ENCODE data around the gene CLECL1.
A peak's percentile ranks its signal among the peaks of the same experiment; 100 is the strongest.

CLECL1 gene

GRCh38 chr12:9732921-9733461, at the start of gene CLECL1:
Gene CLECL1, minus strand, starts transcription at chr12:9733097.
- DNase-seq (ENCODE audit: low spot score), result no peak

GRCh38 chr12:9781360-9781759, 48.5 kb upstream of the CLECL1 start:
- DNase-seq (ENCODE audit: low spot score), result no peak

DNA sequence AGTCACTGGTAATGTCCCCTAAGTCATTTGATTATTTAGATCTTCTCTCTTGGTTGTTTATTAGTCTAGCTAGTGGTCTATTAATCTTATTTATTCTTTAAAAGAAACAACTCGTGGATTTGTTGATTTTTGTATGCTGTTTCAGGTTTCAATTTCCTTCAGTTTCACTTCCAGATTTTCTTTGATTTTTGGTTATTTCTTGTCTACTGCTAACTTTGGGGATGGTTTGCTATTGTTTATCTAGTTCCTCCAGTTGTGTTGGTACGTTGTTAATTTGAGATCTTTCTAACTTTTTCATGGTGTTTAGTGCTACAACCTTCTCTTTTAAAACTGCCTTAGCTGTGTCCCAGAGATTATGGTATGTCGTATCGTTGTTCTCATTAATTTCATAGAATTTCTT, 46.3 kb upstream of the CLECL1 start:
- DNase-seq (ENCODE audit: low spot score), result no peak

DNA sequence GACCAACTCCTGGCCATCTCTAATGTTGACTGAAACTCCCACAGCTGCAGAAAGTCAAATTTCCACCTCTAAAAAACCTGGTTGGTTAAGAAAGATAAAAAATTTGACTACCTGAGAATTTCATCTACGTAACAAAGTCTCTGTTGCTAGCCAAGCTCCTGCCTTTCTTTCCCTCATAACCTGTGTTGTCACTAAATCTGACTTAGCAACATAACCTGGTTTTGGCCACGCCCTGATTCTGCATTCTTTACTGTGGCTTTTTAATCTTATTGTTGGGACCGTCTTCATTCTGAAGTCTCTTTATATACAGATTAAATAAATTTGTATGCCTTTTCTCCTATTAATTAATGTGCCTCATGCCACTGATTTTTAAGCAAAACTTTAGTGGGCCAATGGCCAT, 43.9 kb upstream of the CLECL1 start:
- no peak for DNase-seq (ENCODE audit: low spot score)

- DNase-seq (ENCODE audit: low spot score), result no peak
These were observed 40.5 kb upstream of the CLECL1 start for GRCh38 chr12:9773216-9773877.

GRCh38 chr12:9763025-9763424, 30.1 kb upstream of the CLECL1 start:
- no peak for DNase-seq (ENCODE audit: low spot score)

- no peak for DNase-seq (ENCODE audit: low spot score)
These were observed 29.5 kb upstream of the CLECL1 start for GRCh38 chr12:9762369-9762768.

DNA sequence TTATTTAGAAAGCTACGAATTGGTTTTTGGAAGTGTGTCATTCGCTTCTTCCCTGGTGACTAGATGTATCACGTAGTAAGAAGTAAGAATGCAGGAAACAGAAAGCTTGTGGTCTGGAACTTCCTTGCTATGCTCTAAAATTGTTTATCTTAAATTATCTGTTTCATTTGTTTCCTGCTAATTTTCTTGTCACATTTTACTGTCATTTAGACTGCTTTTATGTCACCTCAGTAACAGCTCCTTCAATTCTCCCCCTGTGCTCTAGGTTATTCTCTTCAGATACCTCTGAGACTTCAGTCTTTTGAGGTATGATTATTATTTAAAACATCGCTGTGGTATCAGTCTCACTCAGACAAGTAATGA, 28.5 kb upstream of the CLECL1 start:
- DNase-seq (ENCODE audit: low spot score), result no peak

GRCh38 chr12:9760699-9761418, 28.0 kb upstream of the CLECL1 start, which contains the start of gene CD69:
Gene CD69, minus strand, starts transcription at chr12:9760901. Its CDS starts 81 bp downstream, at chr12:9760820.
- peak; percentile 33 for DNase-seq (ENCODE audit: low spot score)

- DNase-seq (ENCODE audit: low spot score), result no peak
These were observed 27.2 kb upstream of the CLECL1 start for GRCh38 chr12:9760120-9760519.

DNA sequence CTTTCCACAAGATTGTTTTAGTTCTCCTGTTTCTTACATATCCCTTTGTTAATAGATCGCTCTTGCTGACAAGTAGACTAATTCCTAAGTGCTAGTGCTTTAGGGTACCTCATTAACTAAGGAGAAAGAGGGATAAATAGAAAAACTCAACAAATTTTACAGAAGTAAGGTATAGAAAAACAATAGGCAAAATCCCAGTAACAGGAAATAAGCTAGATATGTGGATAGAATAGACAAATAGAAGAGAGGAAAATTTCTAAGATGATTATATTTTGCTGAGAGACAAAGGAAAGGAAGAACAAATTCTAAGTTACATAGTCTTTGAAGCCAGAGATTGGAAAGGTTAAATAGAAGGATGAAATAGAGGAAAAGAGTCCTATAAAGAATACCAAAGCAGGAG, 26.8 kb upstream of the CLECL1 start:
- no peak for DNase-seq (ENCODE audit: low spot score)

- no peak for DNase-seq (ENCODE audit: low spot score)
These were observed 25.2 kb upstream of the CLECL1 start for GRCh38 chr12:9758119-9758518.

- no peak for DNase-seq (ENCODE audit: low spot score)
These were observed 24.6 kb upstream of the CLECL1 start for GRCh38 chr12:9757433-9758025.

- no peak for DNase-seq (ENCODE audit: low spot score)
These were observed 23.8 kb upstream of the CLECL1 start for GRCh38 chr12:9756706-9757105.

- DNase-seq (ENCODE audit: low spot score), result no peak
These were observed 23.3 kb upstream of the CLECL1 start for GRCh38 chr12:9756170-9756569.

GRCh38 chr12:9755567-9755966, 22.7 kb upstream of the CLECL1 start:
- DNase-seq (ENCODE audit: low spot score), result no peak

- no peak for DNase-seq (ENCODE audit: low spot score)
These were observed 22.1 kb upstream of the CLECL1 start for GRCh38 chr12:9755035-9755434.

- no peak for DNase-seq (ENCODE audit: low spot score)
These were observed 21.4 kb upstream of the CLECL1 start for GRCh38 chr12:9754099-9754927.

DNA sequence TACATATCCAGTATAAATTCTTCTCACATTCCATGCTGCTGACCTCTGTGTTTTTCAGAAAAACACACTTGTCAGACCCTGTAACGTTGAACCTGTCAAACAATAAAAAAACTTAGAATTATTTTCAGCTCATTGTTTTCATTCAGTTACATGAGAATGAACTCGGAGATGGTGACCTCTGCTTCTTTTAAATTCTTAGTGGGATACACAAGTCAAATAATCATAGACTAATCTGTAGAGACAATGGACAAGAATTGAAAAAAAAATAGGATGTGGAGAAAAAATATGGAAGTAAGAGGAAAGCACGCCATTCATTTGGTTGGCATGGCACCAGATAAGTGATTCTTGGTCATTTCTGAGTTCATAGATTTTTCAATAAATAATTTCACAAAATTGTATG, 20.6 kb upstream of the CLECL1 start:
- DNase-seq (ENCODE audit: low spot score), result no peak

DNA sequence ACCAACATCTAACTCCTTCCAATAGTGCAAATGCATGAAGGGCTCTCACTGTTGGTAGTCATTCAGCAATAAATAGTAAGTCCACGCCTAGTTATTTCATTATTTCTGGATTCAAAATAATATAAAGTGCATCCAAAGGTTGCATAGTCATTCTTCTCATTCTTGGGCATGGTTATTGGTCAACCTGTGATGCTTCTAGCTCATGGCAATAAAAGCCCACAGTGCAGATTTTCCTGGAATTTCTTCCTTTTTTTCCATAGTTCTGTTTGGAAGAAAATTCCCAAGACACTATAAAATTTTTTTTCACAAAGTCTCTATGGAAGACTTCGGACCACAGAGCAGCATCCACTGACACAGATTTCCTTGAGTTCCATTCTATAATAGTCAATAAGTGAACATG, 20.2 kb upstream of the CLECL1 start:
- DNase-seq (ENCODE audit: low spot score), result no peak

- no peak for DNase-seq (ENCODE audit: low spot score)
These were observed 19.4 kb upstream of the CLECL1 start for GRCh38 chr12:9752145-9752933.
